NCI-H82 (cell line): ENCODE results near the gene TEDC1.

Experiments
- DNase-seq: peaks from one replicate; lab custom pipeline; 2025; lab: John Stamatoyannopoulos, UW

Gene TEDC1

GRCh38 chr14:105484069-105484996 is 6.7 kb upstream of the TEDC1 start:
- DNase-seq, result no peak

GRCh38 chr14:105484997-105485393 is 6.1 kb upstream of the TEDC1 start:
- DNase-seq, result no peak

- DNase-seq, result peak; percentile 76
Observed at GRCh38 chr14:105485739-105486162, 5.3 kb upstream of the TEDC1 start.

GRCh38 chr14:105486163-105486973 is 4.7 kb upstream of the TEDC1 start, which contains the start of gene CRIP1:
CRIP1 (plus strand) TSS chr14:105486886; CDS start chr14:105487260, 374 bp downstream.
- no peak for DNase-seq

- DNase-seq, result no peak
Observed at GRCh38 chr14:105486974-105487448, 4.0 kb upstream of the TEDC1 start.

- DNase-seq, result no peak
Observed at GRCh38 chr14:105487449-105487985, 3.5 kb upstream of the TEDC1 start.

GRCh38 chr14:105487986-105488777 is 2.9 kb upstream of the TEDC1 start:
- DNase-seq, result no peak

- DNase-seq, result no peak
Observed at GRCh38 chr14:105488781-105489541, 2.1 kb upstream of the TEDC1 start.

GRCh38 chr14:105489542-105490266 is 1.3 kb upstream of the TEDC1 start:
- peak; percentile 88 for DNase-seq

- no peak for DNase-seq
Observed at GRCh38 chr14:105490267-105490571, 827 bp upstream of the TEDC1 start.

GRCh38 chr14:105491366-105491973 is 424 bp downstream of the TEDC1 start:
- DNase-seq, result peak; percentile 80

GRCh38 chr14:105492031-105492970 is 1.3 kb downstream of the TEDC1 start:
- DNase-seq, result no peak

GRCh38 chr14:105492971-105493871 is 2.2 kb downstream of the TEDC1 start:
- DNase-seq, result no peak

GRCh38 chr14:105493921-105494605 is 3.0 kb downstream of the TEDC1 start:
- no peak for DNase-seq

GRCh38 chr14:105494606-105494929 is 3.5 kb downstream of the TEDC1 start:
- no peak for DNase-seq

GRCh38 chr14:105495101-105495989 is 4.3 kb downstream of the TEDC1 start:
- no peak for DNase-seq
